ENCODE results near the gene LRRN4. TPM values are rescaled to one million over a fixed set of nuclear protein-coding genes. Genes with fewer than 3 reads are reported as not detected.

The LRRN4 gene
- polyA plus RNA-seq, 1 donor from 2014 or later = 0.26 TPM

GRCh38 chr20:6079016-6079415 is 25.2 kb upstream of the LRRN4 start:
- no peak overlapping the region for H3K9ac ChIP-seq (ENCODE audit: low read length)
- no peak for TF ChIP-seq POLR2AphosphoS5 (IDR thresholded peaks at IDR 0.05)
- TF ChIP-seq EP300 (conservative IDR thresholded peaks at IDR 0.05; ENCODE audit: poor library complexity, severe bottlenecking) = no peak
- no peak for TF ChIP-seq CTCF (IDR thresholded peaks at IDR 0.05; ENCODE audit: poor library complexity, severe bottlenecking)
- no peak for TF ChIP-seq MXI1 (conservative IDR thresholded peaks at IDR 0.05; ENCODE audit: poor library complexity, severe bottlenecking)
- no peaks in the 10 kb centered on the region for H3K79me2 ChIP-seq (replicated peaks; ENCODE audit: insufficient read depth, low read length)
- no peaks in the 10 kb centered on the region for H3K27me3 ChIP-seq (ENCODE audit: insufficient read depth, low read depth, low read length)
- H3K4me3 ChIP-seq (ENCODE audit: low read length) = no peak overlapping the region
- no peaks in the 10 kb centered on the region for H3K9me2 ChIP-seq (ENCODE audit: insufficient read depth, low read length)
- no peak overlapping the region for H3K27ac ChIP-seq (ENCODE audit: low read length)
- no peak overlapping the region for H3K4me2 ChIP-seq (ENCODE audit: low read length)
- no peaks in the 10 kb centered on the region for H3K9me3 ChIP-seq (ENCODE audit: low read length)
- H4K20me1 ChIP-seq (ENCODE audit: insufficient read depth) = no peaks in the 10 kb centered on the region
- no peaks in the 10 kb centered on the region for H3F3A ChIP-seq (ENCODE audit: insufficient read depth, low read length, poor library complexity, severe bottlenecking)
- no peaks in the 10 kb centered on the region for H3K36me3 ChIP-seq (ENCODE audit: insufficient read depth, low read length)
- no peak overlapping the region for H2AFZ ChIP-seq (ENCODE audit: low read depth, low read length)

GRCh38 chr20:6075428-6076219 is 21.8 kb upstream of the LRRN4 start:
- H3K27ac ChIP-seq (ENCODE audit: low read length) = no peak overlapping the region

More at GRCh38 chr20:6075428-6076219, 21.8 kb upstream of the LRRN4 start:
- H3K36me3 ChIP-seq (ENCODE audit: insufficient read depth, low read length) = no peaks in the 10 kb centered on the region
- H3K4me2 ChIP-seq (ENCODE audit: low read length) = no peak overlapping the region
- no peak overlapping the region for H3K4me3 ChIP-seq (ENCODE audit: low read length)
- no peak for TF ChIP-seq MXI1 (conservative IDR thresholded peaks at IDR 0.05; ENCODE audit: poor library complexity, severe bottlenecking)
- no peak for TF ChIP-seq RAD21 (conservative IDR thresholded peaks at IDR 0.05)
- no peak for TF ChIP-seq REST (IDR thresholded peaks at IDR 0.05; ENCODE audit: borderline replicate concordance)
- no peak for TF ChIP-seq SMC3 (conservative IDR thresholded peaks at IDR 0.05; ENCODE audit: poor library complexity)
- no peak for TF ChIP-seq CTCF (IDR thresholded peaks at IDR 0.05; ENCODE audit: poor library complexity, severe bottlenecking)
- TF ChIP-seq EZH2 (IDR thresholded peaks at IDR 0.05; ENCODE audit: borderline replicate concordance, insufficient read depth, low read length, poor library complexity, severe bottlenecking) = no peak
- no peak for TF ChIP-seq POLR2AphosphoS5 (IDR thresholded peaks at IDR 0.05)
- no peak for TF ChIP-seq TAF1 (IDR thresholded peaks at IDR 0.05; ENCODE audit: low read depth)
- no peak for TF ChIP-seq EP300 (conservative IDR thresholded peaks at IDR 0.05; ENCODE audit: poor library complexity, severe bottlenecking)
- H4K20me1 ChIP-seq (ENCODE audit: insufficient read depth) = no peaks in the 10 kb centered on the region
- H3K9me2 ChIP-seq (ENCODE audit: insufficient read depth, low read length) = no peaks in the 10 kb centered on the region
- H3K27me3 ChIP-seq (ENCODE audit: insufficient read depth, low read depth, low read length) = no peaks in the 10 kb centered on the region
- H2AFZ ChIP-seq (ENCODE audit: low read depth, low read length) = no peak overlapping the region
- H3K9ac ChIP-seq (ENCODE audit: low read length) = no peak overlapping the region
- H3K79me2 ChIP-seq (replicated peaks; ENCODE audit: insufficient read depth, low read length) = no peaks in the 10 kb centered on the region
- no peaks in the 10 kb centered on the region for H3F3A ChIP-seq (ENCODE audit: insufficient read depth, low read length, poor library complexity, severe bottlenecking)
- no peaks in the 10 kb centered on the region for H3K9me3 ChIP-seq (ENCODE audit: low read length)

All from neural cell (in vitro differentiated cells).